Mononuclear cell (primary cell): Measurements from ENCODE around the gene PIWIL4. TPM values are rescaled to one million over a fixed set of nuclear protein-coding genes. Genes with fewer than 3 reads are reported as not detected.
"Not testable (repeated sequence)": the region's sequence is repeated elsewhere in the genome, so short reads cannot be mapped to it uniquely, and the experiment has no call there.

Experiments
- H3K27me3 ChIP-seq: 2 replicates; pipeline ENCODE4 v1.6.0; 2011; ENCODE audit warnings: low read length, control low read depth; ENCODE audit not compliant: insufficient read depth
- H3K4me1 ChIP-seq: 2 replicates; pipeline ENCODE4 v1.5.1; 2011; ENCODE audit warnings: mild to moderate bottlenecking, low read length, control low read depth; ENCODE audit not compliant: insufficient read depth
- H3K4me3 ChIP-seq: 2 replicates; pipeline ENCODE4 v1.5.1; 2011; ENCODE audit warnings: mild to moderate bottlenecking, low read length, moderate library complexity
- H3K9me3 ChIP-seq: 2 replicates; pipeline ENCODE4 v1.5.1; 2011; ENCODE audit warnings: low read depth, mild to moderate bottlenecking, control low read depth, low read length
- total RNA-seq: library from RNA; depleted of rRNA; stranded (reverse); fragments of >200 nt; gene quantifications from one replicate; pipeline ENCODE4 v1.2.3, GENCODE V29; 2012

The PIWIL4 gene
- total RNA-seq, 1 donor, result 5.2 TPM

- H3K4me3 ChIP-seq, result peak within 1 kb of the TSS; percentile 64
Observed at GRCh38 chr11:94543695-94544645, 23.2 kb upstream of the PIWIL4 start, which contains the start of gene FUT4. Gene FUT4 (plus strand): TSS chr11:94543921. CDS start chr11:94544134, 213 bp downstream.

GRCh38 chr11:94544646-94545263 lies 22.4 kb upstream of the PIWIL4 start:
- peaks cover 57% of the 10 kb centered on the region for H3K4me1 ChIP-seq
- no peaks in the 10 kb centered on the region for H3K9me3 ChIP-seq
- no peaks in the 10 kb centered on the region for H3K27me3 ChIP-seq
- peak overlapping the region; percentile 64 for H3K4me3 ChIP-seq

More at GRCh38 chr11:94543695-94544645, 23.2 kb upstream of the PIWIL4 start, which contains the start of gene FUT4:
- H3K27me3 ChIP-seq, result no peaks in the 10 kb centered on the region
- H3K9me3 ChIP-seq, result no peaks in the 10 kb centered on the region
- H3K4me1 ChIP-seq, result peaks cover 52% of the 10 kb centered on the region

DNA sequence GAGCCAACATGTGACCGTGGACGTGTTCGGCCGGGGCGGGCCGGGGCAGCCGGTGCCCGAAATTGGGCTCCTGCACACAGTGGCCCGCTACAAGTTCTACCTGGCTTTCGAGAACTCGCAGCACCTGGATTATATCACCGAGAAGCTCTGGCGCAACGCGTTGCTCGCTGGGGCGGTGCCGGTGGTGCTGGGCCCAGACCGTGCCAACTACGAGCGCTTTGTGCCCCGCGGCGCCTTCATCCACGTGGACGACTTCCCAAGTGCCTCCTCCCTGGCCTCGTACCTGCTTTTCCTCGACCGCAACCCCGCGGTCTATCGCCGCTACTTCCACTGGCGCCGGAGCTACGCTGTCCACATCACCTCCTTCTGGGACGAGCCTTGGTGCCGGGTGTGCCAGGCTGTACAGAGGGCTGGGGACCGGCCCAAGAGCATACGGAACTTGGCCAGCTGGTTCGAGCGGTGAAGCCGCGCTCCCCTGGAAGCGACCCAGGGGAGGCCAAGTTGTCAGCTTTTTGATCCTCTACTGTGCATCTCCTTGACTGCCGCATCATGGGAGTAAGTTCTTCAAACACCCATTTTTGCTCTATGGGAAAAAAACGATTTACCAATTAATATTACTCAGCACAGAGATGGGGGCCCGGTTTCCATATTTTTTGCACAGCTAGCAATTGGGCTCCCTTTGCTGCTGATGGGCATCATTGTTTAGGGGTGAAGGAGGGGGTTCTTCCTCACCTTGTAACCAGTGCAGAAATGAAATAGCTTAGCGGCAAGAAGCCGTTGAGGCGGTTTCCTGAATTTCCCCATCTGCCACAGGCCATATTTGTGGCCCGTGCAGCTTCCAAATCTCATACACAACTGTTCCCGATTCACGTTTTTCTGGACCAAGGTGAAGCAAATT lies 21.7 kb upstream of the PIWIL4 start:
- H3K4me3 ChIP-seq, result peak overlapping the region; percentile 64
- H3K9me3 ChIP-seq, result no peaks in the 10 kb centered on the region
- H3K4me1 ChIP-seq, result peaks cover 65% of the 10 kb centered on the region
- H3K27me3 ChIP-seq, result no peaks in the 10 kb centered on the region

DNA sequence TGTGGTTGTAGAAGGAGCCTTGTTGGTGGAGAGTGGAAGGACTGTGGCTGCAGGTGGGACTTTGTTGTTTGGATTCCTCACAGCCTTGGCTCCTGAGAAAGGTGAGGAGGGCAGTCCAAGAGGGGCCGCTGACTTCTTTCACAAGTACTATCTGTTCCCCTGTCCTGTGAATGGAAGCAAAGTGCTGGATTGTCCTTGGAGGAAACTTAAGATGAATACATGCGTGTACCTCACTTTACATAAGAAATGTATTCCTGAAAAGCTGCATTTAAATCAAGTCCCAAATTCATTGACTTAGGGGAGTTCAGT lies 21.1 kb upstream of the PIWIL4 start:
- Histone ChIP-seq H3K9me3 (no peaks in the 10 kb centered on the region), H3K4me1 (peaks cover 71% of the 10 kb centered on the region), H3K27me3 (no peaks in the 10 kb centered on the region), H3K4me3 (peak overlapping the region; percentile 64)

DNA sequence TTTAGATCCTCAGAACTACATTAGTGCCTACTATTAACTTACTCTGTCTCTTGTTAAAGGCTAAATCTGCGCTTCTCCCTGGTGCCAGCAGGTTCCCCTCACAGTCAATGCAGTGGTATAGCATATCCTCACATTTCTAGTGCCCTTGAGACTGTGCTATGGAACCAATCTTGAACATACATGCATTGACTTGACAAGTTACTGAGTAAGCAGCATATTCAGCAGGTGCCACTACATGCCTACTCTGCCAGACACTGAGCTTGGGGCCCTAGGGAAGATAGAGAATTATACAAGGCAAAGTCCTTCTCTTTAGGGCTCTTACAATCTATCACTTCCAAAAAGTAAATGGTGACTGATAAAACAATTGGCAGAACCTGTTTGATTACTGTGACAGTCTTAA lies 20.3 kb upstream of the PIWIL4 start:
- Histone ChIP-seq H3K9me3 (no peaks in the 10 kb centered on the region), H3K27me3 (no peaks in the 10 kb centered on the region), H3K4me3 (no peak overlapping the region), H3K4me1 (peaks cover 77% of the 10 kb centered on the region)

GRCh38 chr11:94549146-94549545 lies 18.0 kb upstream of the PIWIL4 start:
- Histone ChIP-seq H3K9me3 (no peaks in the 10 kb centered on the region), H3K4me3 (no peak overlapping the region), H3K4me1 (peaks cover 64% of the 10 kb centered on the region), H3K27me3 (no peaks in the 10 kb centered on the region)

- peaks cover 62% of the 10 kb centered on the region for H3K4me1 ChIP-seq
- H3K4me3 ChIP-seq, result no peak overlapping the region
- H3K27me3 ChIP-seq, result no peaks in the 10 kb centered on the region
- no peaks in the 10 kb centered on the region for H3K9me3 ChIP-seq
Observed at GRCh38 chr11:94550513-94550912, 16.7 kb upstream of the PIWIL4 start.

DNA sequence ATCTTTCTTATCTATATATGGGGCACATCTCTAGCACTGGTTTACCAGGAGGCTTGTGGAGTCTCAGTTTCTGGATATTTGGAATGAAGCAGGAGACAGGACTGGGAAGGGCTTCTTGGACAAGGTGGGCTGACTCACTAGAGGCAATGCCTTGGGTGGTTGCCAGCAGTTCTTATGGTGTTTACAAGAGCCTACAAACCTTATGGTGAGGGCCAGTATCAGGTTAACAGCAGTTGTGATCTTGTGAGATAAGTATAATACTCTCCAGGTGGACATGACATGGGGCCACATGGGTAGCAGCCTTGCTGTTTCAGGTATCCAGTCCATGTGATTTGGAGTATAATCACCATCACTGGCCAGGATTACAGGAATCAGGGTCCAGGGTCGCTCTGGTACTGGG lies 13.2 kb upstream of the PIWIL4 start:
- Histone ChIP-seq H3K27me3 (no peaks in the 10 kb centered on the region), H3K4me3 (no peak overlapping the region), H3K9me3 (no peaks in the 10 kb centered on the region), H3K4me1 (peaks cover 50% of the 10 kb centered on the region)

DNA sequence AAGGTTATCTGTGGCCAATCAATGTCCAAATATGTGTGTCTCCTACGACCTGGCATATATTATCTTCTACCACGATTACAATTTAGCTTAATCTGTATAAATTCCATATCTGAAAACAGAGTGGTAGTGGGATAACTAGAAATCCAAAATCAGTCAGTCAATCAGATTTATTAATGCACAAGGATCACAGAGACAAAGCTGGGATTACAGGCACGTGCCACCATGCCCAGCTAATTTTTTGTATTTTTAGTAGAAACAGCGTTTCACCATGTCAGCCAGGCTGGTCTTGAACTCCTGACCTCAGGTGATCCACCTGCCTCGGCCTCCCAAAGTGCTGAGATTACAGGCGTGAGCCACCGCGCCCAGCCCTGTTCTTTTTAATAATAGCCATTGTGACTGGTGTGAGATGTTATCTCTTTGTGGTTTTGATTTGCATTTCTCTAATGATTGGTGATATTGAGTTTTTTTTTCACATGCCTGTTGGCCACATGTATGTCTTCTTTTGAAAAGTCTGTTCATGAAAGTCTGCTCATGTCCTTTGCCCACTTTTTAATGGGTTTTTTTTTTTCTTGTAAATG lies 11.3 kb upstream of the PIWIL4 start:
- not testable (repeated sequence) for H3K4me3 ChIP-seq, H3K27me3 ChIP-seq, H3K9me3 ChIP-seq
- peaks cover 44% of the 10 kb centered on the region for H3K4me1 ChIP-seq

- peaks cover 36% of the 10 kb centered on the region for H3K4me1 ChIP-seq
- H3K4me3 ChIP-seq, result no peak overlapping the region
- H3K27me3 ChIP-seq, result no peaks in the 10 kb centered on the region
- no peaks in the 10 kb centered on the region for H3K9me3 ChIP-seq
Observed at GRCh38 chr11:94557421-94557820, 9.7 kb upstream of the PIWIL4 start.

DNA sequence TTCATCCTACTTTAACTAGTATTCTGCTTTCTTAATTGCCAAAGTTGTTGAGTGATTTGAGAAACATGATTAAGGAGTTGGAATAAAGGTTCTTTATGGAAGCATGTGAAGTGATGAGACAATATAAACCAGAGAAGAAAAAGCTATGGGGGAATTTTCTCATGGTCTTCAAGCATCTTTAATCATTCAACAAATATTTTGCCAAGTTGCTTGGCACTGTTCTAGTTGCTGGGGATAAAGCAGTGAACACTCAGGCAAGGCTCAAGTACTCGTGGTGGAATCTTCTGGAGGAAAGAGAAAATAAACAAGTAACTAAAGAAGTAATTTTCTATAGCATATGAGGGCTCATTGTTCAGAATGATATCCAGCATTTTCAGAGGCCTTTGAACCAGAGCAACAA lies 9.2 kb upstream of the PIWIL4 start:
- Histone ChIP-seq H3K4me3 (no peak overlapping the region), H3K4me1 (peaks cover 36% of the 10 kb centered on the region), H3K9me3 (no peaks in the 10 kb centered on the region), H3K27me3 (no peaks in the 10 kb centered on the region)

- H3K9me3 ChIP-seq, result no peaks in the 10 kb centered on the region
- no peak overlapping the region for H3K4me3 ChIP-seq
- H3K4me1 ChIP-seq, result peaks cover 37% of the 10 kb centered on the region
- H3K27me3 ChIP-seq, result no peaks in the 10 kb centered on the region
Observed at GRCh38 chr11:94558468-94558867, 8.7 kb upstream of the PIWIL4 start.

- H3K9me3 ChIP-seq, result no peaks in the 10 kb centered on the region
- no peak overlapping the region for H3K4me3 ChIP-seq
- H3K4me1 ChIP-seq, result peaks cover 42% of the 10 kb centered on the region
- H3K27me3 ChIP-seq, result no peaks in the 10 kb centered on the region
Observed at GRCh38 chr11:94558932-94559331, 8.2 kb upstream of the PIWIL4 start.

GRCh38 chr11:94559361-94559760 lies 7.8 kb upstream of the PIWIL4 start:
- H3K4me3 ChIP-seq, result no peak overlapping the region
- H3K4me1 ChIP-seq, result peaks cover 43% of the 10 kb centered on the region
- H3K27me3 ChIP-seq, result no peaks in the 10 kb centered on the region
- no peaks in the 10 kb centered on the region for H3K9me3 ChIP-seq
